ENCODE measurements around the gene COX8C. TPM values are rescaled to one million over a fixed set of nuclear protein-coding genes. Genes with fewer than 3 reads are reported as not detected.

COX8C gene
- total and polyA plus RNA-seq, 10 of the 15 experiments (the other 5 are each of a cell fraction or from before 2014, with no cell fraction given), result 0.15 to 0.20 TPM; not detected in 8

DNA sequence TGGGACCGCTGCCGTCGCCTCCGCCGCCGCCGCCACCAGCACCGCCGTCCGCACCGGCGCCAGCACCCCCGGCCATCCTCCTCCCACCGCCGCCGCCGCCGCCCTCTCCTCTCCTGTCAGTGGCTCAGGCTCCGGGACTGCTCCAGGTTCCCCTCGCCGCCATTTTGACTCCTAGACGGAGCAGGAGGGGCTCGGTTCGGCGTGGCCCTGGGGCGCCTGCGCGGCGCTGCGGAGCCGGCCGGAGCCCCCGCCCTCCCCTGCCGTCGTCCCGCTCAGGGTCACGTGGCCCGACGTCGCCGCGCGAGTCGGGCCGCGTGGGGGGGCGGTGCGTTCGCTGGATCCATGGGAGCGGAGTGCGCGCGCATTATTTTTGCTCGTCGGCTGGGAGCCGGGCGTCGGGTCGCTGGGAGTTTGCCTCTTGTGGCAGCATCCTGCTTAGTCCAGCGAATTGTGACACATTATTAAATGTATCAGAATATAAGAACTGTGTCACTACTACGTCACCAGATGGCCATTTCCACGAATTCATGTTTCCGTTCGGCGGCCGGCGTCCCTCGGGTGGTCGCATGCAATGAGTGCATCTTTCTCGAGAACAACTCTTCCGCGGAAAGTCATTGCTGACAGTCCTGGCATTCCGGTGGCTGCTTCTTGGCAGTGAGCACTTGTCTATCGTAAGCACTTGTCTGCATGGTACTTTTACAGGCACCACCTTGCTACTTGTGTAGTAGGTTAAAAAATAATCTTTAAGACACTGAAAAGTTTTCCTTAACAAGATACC is 13.9 kb upstream of the COX8C start, which contains the start of gene BTBD7:
Gene BTBD7, minus strand, starts transcription at position 184 of the 778 bp plus-strand sequence. CDS start 36,985 bp downstream, outside the sequence.
- intact Hi-C loops (cut with micrococcal nuclease; ENCODE audit: unreplicated experiment) (loop anchor here (1.0 to 5.0 kb wide), 3 partner anchors 42 to 216 kb away; no protein-coding TSS in a partner anchor), in situ Hi-C loops (cut with MboI) (no loop called here)
- Histone ChIP-seq H2AFZ (ENCODE audit: control insufficient read depth, low read depth, low read length) (peak within 1 kb of the TSS; percentile 96), H3K79me2 (ENCODE audit: control insufficient read depth, insufficient read depth, low read length) (peaks cover 56% of the 10 kb centered on the region), H4K20me1 (ENCODE audit: control insufficient read depth, insufficient read depth) (0 out of 2 replicates have a peak, but pooled peaks cover 4% of the 10 kb centered on the region), H3K4me1 (ENCODE audit: control insufficient read depth, insufficient read depth, low read length) (peaks cover 8% of the 10 kb centered on the region), H3K27ac (ENCODE audit: control insufficient read depth, insufficient read depth) (peak within 1 kb of the TSS; percentile 78), H3K9me3 (replicated peaks; ENCODE audit: control insufficient read depth, insufficient read depth, low read length) (peaks cover 2% of the 10 kb centered on the region; the same call in 1 of the 3 replicates), H3K9ac (ENCODE audit: control insufficient read depth, insufficient read depth, low read length) (peak within 1 kb of the TSS; percentile 94), H3K36me3 (ENCODE audit: control insufficient read depth in 2 of 2, insufficient read depth in 2 of 2, low read length in 1 of 2) (no peaks in the 10 kb centered on the region), H3K4me3 (peak within 1 kb of the TSS; percentile 86), H3K4me2 (ENCODE audit: control insufficient read depth, insufficient read depth) (peak within 1 kb of the TSS; percentile 93), H3K27me3 (replicated peaks in 1 of 2; ENCODE audit: control insufficient read depth in 2 of 2, insufficient read depth in 2 of 2, low read length in 1 of 2) (no peaks in the 10 kb centered on the region)
- DNase-seq (ENCODE audit: low read depth, low spot score) (peak; percentile 63), ATAC-seq (peak; percentile 89), FAIRE-seq (peak; percentile 47)
- ChIA-PET SMC1A (ENCODE audit: uncharacterized antibody, unreplicated experiment) (interaction anchor here (1.0 to 1.2 kb wide), 2 partner anchors 35 to 98 kb away, joined by 3 read pairs; no protein-coding TSS in a partner anchor), CTCF (no interaction called here), RAD21 (ENCODE audit: unreplicated experiment) (no interaction called here), POLR2A (no interaction called here)
- BruUV-seq (replicated peaks), result TSS peak; percentile 90
- under 1% methylated on average over 71 of the region's 74 CpGs for WGBS (ENCODE audit: insufficient coverage, insufficient replicate concordance, low lambda C conversion rate, missing lambda C conversion rate)
- TF ChIP-seq RAD51 (IDR thresholded peaks at IDR 0.05) (peak; percentile 59), SMAD1 (IDR thresholded peaks at IDR 0.05; ENCODE audit: low read depth, partially characterized antibody) (no peak), YY1 (IDR thresholded peaks at IDR 0.05; ENCODE audit: low read depth, low read length) (peak; percentile 96), BACH1 (IDR thresholded peaks at IDR 0.05; ENCODE audit: borderline replicate concordance) (peak; percentile 29; the same call in 1 of the 2 replicates), CEBPB (IDR thresholded peaks at IDR 0.05; ENCODE audit: borderline replicate concordance in 1 of 2, low read depth in 2 of 2, low read length in 2 of 2) (no peak), EGR1 (IDR thresholded peaks at IDR 0.05; ENCODE audit: borderline replicate concordance in 1 of 2, low read depth in 2 of 2, low read length in 2 of 2) (peak in 1 of 2 experiments; percentile 81; a peak in 1 of 3 replicates), BRCA1 (IDR thresholded peaks at IDR 0.05; ENCODE audit: low read depth, low read length) (no peak)
- TF ChIP-seq, protein P1, sequence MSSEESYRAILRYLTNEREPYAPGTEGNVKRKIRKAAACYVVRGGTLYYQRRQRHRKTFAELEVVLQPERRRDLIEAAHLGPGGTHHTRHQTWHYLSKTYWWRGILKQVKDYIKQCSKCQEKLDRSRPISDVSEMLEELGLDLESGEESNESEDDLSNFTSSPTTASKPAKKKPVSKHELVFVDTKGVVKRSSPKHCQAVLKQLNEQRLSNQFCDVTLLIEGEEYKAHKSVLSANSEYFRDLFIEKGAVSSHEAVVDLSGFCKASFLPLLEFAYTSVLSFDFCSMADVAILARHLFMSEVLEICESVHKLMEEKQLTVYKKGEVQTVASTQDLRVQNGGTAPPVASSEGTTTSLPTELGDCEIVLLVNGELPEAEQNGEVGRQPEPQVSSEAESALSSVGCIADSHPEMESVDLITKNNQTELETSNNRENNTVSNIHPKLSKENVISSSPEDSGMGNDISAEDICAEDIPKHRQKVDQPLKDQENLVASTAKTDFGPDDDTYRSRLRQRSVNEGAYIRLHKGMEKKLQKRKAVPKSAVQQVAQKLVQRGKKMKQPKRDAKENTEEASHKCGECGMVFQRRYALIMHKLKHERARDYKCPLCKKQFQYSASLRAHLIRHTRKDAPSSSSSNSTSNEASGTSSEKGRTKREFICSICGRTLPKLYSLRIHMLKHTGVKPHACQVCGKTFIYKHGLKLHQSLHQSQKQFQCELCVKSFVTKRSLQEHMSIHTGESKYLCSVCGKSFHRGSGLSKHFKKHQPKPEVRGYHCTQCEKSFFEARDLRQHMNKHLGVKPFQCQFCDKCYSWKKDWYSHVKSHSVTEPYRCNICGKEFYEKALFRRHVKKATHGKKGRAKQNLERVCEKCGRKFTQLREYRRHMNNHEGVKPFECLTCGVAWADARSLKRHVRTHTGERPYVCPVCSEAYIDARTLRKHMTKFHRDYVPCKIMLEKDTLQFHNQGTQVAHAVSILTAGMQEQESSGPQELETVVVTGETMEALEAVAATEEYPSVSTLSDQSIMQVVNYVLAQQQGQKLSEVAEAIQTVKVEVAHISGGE (CRISPR knock-in tag; IDR thresholded peaks at IDR 0.05), result no peak
- TF ChIP-seq, protein P2, sequence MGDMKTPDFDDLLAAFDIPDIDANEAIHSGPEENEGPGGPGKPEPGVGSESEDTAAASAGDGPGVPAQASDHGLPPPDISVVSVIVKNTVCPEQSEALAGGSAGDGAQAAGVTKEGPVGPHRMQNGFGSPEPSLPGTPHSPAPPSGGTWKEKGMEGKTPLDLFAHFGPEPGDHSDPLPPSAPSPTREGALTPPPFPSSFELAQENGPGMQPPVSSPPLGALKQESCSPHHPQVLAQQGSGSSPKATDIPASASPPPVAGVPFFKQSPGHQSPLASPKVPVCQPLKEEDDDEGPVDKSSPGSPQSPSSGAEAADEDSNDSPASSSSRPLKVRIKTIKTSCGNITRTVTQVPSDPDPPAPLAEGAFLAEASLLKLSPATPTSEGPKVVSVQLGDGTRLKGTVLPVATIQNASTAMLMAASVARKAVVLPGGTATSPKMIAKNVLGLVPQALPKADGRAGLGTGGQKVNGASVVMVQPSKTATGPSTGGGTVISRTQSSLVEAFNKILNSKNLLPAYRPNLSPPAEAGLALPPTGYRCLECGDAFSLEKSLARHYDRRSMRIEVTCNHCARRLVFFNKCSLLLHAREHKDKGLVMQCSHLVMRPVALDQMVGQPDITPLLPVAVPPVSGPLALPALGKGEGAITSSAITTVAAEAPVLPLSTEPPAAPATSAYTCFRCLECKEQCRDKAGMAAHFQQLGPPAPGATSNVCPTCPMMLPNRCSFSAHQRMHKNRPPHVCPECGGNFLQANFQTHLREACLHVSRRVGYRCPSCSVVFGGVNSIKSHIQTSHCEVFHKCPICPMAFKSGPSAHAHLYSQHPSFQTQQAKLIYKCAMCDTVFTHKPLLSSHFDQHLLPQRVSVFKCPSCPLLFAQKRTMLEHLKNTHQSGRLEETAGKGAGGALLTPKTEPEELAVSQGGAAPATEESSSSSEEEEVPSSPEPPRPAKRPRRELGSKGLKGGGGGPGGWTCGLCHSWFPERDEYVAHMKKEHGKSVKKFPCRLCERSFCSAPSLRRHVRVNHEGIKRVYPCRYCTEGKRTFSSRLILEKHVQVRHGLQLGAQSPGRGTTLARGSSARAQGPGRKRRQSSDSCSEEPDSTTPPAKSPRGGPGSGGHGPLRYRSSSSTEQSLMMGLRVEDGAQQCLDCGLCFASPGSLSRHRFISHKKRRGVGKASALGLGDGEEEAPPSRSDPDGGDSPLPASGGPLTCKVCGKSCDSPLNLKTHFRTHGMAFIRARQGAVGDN (IDR thresholded peaks at IDR 0.05), result peak; percentile 65; the same call in 1 of the 2 replicates
- TF ChIP-seq, protein P3, sequence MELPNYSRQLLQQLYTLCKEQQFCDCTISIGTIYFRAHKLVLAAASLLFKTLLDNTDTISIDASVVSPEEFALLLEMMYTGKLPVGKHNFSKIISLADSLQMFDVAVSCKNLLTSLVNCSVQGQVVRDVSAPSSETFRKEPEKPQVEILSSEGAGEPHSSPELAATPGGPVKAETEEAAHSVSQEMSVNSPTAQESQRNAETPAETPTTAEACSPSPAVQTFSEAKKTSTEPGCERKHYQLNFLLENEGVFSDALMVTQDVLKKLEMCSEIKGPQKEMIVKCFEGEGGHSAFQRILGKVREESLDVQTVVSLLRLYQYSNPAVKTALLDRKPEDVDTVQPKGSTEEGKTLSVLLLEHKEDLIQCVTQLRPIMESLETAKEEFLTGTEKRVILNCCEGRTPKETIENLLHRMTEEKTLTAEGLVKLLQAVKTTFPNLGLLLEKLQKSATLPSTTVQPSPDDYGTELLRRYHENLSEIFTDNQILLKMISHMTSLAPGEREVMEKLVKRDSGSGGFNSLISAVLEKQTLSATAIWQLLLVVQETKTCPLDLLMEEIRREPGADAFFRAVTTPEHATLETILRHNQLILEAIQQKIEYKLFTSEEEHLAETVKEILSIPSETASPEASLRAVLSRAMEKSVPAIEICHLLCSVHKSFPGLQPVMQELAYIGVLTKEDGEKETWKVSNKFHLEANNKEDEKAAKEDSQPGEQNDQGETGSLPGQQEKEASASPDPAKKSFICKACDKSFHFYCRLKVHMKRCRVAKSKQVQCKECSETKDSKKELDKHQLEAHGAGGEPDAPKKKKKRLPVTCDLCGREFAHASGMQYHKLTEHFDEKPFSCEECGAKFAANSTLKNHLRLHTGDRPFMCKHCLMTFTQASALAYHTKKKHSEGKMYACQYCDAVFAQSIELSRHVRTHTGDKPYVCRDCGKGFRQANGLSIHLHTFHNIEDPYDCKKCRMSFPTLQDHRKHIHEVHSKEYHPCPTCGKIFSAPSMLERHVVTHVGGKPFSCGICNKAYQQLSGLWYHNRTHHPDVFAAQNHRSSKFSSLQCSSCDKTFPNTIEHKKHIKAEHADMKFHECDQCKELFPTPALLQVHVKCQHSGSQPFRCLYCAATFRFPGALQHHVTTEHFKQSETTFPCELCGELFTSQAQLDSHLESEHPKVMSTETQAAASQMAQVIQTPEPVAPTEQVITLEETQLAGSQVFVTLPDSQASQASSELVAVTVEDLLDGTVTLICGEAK (IDR thresholded peaks at IDR 0.05; ENCODE audit: borderline replicate concordance), result peak; percentile 20; the same call in 1 of the 2 replicates

All from GM12878 (cell line).